Stimulated activated CD4-positive, alpha-beta T cell treated with anti-CD3 and anti-CD28 coated beads, Interleukin-1b, Interleukin-23, amount 100 ng/mL, for 4 hours (primary cell): ENCODE data around the gene SPINDOC.
"Not testable (repeated sequence)": the region's sequence is repeated elsewhere in the genome, so short reads cannot be mapped to it uniquely, and the experiment has no call there.

Source experiments
- DNase-seq, 2 donors: peaks; one replicate each; pipeline ENCODE4 v3.0.0-alpha.2; 2020; ENCODE audit warnings: low read depth in 2 of 2

The SPINDOC gene

DNA sequence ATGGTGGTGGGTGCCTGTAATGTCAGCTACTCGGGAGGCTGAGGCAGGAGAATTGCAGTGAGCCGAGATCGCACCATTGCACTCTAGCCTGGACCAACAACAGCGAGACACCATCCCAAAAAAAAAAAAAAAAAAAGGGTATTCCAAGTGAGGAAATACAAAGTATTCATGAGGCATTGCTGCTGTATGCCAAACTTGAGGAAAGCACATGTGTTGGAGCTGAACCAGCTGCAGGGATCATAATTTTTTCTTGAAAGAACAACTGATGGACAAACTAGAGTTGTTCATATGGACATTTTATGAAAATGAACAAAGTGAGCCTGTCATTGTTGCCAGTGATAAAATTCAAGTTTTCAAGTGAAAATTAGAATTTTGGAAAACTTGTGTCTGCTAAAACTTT is 41.4 kb downstream of the SPINDOC start:
- DNase-seq, result no peak

DNA sequence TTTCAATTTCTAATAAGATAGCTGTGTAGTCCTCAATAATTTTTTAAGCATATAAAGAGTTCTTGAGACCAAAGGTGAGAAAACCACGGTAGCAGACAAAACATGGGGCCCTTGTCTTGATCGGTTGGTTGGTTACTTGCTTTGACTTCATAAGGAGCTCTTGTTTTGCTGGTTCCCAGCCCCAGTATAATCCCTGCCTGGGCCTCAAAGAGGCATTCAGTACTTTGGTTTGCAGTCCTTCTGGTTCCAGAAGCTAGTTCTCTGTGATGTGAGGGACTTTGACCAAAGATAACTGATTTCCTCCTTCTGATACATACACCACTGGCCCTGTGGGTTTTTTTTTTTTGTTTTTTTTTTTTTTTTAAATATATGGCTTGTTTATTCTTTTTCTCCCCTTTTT is 42.7 kb downstream of the SPINDOC start:
- no peak for DNase-seq

DNA sequence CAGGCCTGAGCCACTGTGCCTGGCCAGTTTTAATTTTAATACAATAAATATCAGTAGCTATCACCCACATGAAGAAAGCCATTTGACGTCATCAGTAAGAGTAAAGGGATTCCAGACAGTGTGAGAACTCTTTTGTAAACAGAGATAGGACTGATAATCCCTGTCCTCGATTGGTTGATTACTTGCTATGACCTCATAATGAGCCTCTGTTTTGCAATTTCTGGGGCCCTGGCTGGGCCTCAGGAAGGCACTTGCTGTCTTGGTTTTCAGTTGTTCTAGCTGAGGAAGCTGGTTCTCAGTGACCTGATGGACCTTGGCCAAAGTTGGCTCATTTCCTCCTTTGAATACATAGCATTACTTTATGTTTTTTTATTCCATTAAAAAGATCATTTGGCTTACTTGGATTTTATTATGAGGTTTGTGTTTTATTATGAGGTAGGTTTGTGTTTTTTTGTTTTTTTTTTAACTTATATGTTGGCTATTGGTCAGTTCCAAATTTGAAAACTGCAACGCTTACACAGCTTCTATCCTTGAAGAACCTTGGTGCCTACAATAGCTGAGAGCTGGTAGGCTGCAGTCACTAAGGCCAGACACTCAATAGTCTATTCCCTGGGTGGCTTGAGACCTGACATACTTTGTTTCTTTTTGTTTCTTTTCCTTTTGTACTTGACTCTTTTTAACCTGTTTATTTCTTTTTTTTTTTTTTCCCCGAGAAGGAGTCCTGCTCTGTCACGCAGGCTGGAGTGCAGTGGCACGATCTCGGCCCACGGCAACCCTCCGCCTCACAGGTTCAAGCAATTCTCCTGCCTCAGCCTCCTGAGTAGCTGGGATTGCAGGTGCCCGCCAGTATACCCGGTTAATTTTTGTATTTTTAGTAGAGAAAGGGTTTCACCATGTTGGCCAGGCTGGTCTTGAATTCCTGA is 45.6 kb downstream of the SPINDOC start:
- no peak for DNase-seq

DNA sequence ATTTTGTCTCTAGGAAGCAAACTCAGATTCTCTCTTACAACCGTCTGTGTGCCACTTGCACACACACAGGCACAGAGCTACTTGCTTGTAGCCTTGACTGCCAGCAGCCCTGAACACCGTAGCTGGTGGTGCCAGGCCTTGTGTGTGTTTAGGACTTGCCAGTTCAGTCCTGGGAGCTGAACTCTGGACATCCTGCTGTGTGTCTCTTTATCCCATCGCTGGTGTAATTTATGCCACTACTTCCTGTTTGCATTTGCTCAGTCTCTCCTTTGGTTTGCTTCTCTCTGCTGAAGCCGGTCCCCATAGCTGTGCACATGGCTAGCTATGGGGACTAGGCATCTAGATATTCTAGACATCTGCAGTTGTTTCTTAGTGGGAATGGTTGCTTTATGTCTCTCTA is 49.7 kb downstream of the SPINDOC start:
- no peak for DNase-seq

DNA sequence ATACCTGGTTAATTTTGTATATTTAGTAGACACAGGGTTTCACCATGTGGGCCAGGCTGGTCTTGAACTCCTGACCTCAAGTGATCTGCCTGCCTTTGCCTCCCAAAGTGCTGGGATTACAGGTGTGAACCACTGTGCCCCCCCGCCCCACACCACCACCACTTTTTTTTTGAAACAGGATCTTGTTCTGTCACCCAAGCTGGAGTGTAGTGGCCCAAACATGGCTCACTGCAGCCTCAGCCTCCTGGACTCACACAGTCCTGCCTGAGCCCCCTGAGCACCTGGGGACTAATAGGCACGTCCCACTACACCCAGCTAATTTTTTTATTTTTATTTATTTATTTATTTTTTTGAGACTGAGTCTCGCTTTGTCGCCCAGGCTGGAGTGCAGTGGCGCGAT is 50.4 kb downstream of the SPINDOC start:
- not testable (repeated sequence) for DNase-seq

DNA sequence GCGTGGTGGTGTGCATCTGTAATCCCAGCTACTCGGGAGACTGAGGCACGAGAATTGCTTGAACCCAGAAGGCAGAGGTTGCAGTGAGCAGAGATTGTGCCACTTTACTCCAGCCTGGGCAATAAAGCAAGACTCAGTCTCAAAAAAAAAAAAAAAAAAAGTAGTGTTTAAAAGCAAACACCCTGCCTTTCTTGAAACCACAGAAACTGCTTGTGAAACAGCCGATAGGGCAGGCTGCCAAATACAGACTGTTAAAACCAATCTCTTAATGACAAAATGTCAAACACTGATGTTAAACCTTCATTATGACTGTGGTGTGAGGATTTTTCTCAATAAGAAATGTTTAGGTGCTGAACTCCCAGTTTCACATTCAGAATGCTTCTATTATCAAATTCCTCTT is 53.0 kb downstream of the SPINDOC start:
- DNase-seq, result peak; percentile 45 to 49

DNA sequence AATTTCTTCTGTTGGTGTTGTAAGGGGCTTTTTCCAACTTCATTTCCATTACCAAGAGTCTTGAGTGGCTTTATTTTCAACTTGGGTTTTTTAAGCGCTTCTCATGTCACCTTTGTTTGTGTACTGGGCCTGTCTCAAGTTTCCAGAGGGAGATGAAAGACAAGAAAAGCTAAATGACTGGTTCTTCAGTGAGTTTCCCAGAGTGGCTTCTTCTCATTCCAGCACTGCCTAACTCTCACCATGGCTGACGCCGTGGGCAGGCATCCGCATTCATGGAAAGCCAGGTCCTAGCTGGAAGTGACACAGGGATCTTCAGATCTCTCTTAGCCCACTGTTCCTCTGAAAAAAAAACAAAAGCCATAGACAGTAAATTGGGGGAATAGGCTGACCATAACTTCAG is 54.3 kb downstream of the SPINDOC start:
- DNase-seq, result no peak

DNA sequence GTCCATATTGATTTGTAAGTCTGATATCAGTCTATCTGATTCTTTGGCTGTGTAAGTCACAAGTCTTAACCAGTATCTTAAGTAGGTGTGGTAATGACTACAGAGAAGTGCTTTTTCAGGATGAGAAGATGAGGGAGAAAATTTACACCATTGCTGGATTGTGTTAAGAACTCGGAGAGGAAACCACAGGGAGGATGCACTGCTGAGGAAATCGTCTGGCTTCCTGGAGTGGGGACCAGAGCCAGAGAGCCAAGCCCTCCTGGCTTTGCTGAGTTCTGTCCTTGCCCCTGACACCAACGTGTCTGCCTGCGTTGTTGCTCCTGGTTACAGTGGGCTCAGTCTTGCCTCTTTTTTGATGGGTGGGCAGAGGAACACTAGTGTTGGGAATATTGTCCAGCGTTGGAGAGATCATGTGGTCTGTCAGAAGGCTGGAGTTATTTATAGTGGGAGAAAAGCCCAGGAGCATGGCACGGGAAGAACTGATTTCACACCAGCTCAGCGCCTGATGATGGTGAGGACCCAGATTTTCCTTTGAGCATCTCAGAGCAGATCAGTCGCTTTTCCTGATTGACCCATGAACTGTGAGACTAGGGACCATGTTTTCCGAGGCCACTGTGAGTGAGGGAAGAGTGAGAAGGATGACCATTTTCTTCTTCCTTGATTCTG is 55.3 kb downstream of the SPINDOC start:
- DNase-seq, result no peak

DNA sequence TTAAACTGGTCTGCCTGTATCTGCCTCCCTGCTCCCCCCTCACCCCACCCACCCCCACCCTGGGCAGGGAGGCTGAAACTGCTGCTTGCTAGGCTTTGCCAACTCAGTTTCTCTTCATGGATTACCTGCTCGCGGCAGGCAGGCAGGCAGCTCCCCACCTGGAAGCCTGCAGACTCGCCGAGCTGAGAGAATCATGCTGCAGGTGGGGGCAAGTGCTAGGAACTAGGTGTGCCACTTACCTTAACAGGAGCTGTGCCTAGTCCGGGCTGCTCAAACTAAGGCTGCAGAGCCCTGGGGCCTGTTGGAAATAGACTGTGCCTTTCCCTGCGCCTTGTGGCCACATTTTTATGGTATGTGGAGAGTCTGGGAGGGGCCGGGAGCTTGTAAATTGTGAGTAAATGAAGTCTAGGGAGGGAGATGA is 55.9 kb downstream of the SPINDOC start:
- DNase-seq, result no peak

DNA sequence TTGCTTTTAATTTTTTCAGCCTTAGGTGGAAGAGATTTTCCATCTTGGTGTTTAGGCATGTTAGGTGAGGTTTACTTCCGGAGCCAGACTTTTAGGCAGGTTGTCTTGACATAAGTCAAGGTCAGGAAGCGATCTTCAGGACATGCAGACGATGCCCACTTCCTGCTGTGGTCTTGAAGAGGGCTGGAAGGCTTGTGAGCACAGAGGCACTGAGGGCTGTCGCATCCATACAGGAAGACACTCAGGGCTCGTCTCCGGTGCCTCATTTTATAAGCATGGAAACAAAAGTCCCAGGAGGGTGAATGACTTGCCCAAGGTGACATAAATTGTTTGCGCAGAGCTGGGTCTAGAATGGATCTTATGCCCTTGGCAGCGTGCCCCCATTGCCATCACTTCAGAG is 56.4 kb downstream of the SPINDOC start:
- no peak for DNase-seq

DNA sequence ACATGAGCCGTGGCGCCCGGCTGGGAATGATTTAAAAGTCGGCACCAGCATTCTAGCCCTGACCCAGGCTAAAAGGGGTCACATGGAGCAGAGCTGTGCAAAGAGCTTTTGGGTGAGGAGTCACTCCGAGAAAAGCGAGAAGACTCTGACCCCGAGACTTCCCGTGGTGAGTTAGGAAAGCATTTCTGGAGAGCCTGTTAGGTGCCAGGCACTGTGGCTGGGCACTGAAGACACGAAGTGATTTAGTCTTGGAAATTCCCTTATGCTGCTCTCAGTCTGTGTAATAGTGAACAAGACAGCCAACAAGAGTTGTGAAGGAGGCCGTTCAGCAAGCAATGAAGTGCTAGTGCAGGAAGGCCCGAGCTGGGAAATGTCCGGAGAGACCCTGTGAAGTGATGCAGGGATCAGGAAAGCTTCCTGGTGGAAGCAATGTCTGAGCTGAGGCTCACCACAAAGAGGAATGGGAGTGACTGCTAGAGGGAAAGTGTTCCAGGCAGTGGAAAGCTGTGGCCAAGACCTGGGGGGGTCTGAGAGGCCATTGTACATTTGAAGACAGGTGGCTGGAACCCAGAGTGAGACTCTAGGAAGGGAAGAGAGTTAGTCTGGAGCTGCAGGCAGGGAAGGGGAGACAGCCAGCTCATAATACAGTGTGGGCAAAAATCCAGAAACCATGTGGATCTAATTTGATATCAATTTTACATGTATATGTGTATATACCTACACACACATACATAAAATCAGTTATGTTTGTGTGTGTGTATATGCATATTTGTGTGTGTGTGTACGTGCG is 57.3 kb downstream of the SPINDOC start:
- no peak for DNase-seq

DNA sequence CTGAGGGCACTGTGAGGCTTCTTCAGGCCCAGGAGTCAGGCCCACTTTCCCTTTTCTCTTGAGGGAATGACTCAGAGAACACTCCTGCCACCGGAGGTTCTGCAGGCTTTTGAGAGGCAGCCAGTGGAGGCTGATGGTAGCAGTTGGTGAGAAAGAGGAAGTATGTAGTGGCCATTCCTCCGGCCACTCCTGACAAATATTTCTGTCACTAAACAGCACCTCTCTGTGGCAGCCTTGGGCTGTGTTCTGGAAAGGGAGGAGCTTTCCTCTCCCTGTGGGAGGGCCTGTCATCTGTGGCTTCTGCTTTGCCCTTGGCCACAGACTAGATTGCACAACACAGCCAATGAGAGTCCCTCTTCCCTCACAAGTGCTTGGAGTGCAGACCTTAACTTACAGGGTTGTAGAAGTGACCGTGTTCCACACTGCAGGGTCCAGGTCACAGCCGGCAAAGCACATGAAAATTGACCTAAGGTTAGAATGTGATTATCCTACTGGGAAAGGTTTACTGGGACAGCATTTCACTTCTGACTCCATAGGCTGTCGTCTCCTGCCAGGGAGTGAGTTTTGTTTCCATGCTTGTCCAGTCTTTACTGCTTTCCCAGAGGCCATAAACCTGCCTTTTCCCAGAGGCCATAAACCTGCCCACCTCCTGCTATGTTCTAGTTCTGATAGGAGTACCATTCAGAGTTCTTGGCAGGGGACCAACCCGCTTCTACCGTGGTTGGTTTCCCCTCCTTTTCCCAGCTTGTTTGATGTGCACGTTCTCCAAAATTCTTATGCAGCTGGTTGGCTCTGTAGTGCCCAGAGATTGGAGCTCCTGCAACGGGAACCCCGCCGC is 58.9 kb downstream of the SPINDOC start:
- no peak for DNase-seq

DNA sequence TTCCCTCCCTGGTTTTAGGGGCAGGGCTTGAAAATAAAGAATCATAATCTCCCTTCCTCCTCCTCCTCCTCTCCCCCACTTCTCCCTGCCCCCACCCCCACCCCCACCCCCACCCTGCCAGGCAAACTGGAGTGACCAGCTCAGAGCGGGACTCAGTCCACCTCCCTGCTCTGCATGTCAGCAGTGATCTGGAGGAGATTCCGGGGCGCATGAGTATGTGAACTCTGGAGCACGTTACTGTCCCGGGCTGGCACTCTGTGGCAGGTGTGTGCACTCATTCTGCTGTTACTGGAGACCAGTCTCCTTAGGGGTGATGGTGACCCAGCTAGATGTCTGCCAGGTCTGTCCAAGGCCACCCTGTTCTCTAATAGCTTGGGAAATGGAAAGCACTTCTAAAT is 59.5 kb downstream of the SPINDOC start:
- no peak for DNase-seq

DNA sequence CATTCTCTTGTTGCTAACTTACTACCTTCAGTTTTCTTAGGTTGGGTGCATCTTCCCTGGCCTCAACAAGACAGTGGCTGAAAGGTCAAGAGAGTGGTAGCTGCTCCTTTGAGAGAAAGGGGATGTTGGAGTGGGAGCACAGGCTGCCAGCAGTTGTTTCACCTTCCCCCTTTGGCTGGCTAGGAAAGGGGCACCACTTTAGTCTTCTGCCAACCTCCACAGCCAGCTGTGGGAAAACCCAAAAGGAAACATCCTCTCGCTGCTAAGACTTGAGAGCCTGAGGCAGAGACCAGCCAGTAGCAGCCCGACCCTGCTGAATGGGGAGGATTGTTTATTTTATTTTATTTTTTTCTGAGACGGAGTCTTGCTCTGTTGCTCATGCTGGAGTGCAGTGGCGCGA is 60.1 kb downstream of the SPINDOC start:
- DNase-seq, result no peak

DNA sequence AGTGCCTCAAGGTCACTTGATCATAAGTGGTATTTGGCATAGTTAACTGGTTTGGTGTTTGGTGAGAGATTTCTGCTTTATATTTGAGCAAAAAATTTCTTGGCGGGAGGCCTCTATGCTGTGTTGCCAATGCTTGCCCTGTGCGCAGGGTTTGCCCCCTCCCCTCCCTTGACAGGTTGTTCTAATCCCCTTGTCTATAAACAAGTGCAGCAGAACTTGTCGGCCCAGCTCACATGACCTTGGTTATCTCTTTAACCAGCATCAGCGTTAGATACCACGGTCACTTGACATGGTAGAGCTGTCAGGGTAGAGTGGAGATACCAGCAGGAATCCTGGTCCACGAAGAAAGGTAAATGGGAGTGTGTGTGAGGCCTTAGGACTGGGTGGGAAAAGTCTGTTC is 61.3 kb downstream of the SPINDOC start:
- no peak for DNase-seq

DNA sequence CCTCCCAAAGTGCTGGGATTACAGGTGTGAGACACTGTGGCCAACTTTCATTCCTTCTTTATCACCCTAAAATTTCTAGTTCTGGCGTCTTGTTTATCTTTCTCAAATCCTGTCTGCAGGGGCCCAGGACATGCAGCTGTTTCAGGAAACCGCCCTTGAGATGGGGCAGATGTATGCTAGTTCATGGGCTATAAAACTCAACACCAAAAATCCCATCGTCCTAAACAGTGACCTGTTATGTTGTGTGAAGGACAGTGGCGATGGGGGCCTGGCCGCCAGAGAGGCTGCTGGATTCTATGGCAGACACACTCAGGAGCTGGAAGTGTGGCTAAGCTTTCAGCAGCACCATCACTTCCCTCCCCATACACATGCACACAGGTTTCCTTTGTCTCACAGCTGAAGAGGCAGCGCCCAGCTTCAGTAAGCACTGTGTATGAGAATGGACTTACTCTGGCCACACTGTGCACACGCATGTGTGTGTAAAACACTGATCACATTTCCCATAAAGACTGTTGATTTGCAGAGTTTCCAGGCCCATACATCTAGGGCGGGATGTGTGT is 62.3 kb downstream of the SPINDOC start:
- DNase-seq, result no peak

DNA sequence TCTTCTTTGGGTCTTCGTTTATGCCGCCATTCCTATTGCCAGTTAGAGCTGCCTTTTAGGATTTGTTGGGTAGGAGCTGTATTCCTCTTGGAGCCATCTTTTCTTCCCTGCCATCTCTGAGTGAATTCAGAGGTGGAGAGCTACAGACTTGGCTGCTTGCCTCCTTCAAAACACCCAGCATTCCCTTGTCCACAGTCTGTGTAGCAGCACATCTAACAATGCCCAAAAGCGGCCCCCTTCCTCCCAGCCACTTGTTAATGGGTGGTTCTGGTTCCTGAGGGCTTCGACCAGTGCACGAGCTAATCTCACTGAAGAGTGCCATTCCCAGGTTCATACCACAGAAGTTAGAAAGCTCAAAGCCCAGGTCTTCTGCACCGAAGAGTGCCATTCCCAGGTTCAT is 63.4 kb downstream of the SPINDOC start:
- DNase-seq, result no peak
